H1 (cell line): ENCODE results near the gene SSTR5. TPM values are rescaled to one million over a fixed set of nuclear protein-coding genes. Genes with fewer than 3 reads are reported as not detected.

Source experiments
- CTBP2 ChIP-seq: IDR thresholded peaks from 2 replicates; pipeline ENCODE4 v1.7.0; 2011; ENCODE audit warnings: borderline replicate concordance, mild to moderate bottlenecking, moderate library complexity, mixed read lengths, low read length; ENCODE audit not compliant: insufficient read depth, insufficient read length
- EZH2 ChIP-seq: fragments of 200-600 bp; sonication (generic); IDR thresholded peaks from 2 replicates; pipeline ENCODE4 v1.7.1; 2012; ENCODE audit warnings: low read depth, mild to moderate bottlenecking, moderate library complexity, low read length, inconsistent platforms; ENCODE audit not compliant: severe bottlenecking
- KDM5A ChIP-seq: fragments of 200-600 bp; IDR thresholded peaks from 2 replicates; pipeline ENCODE4 v1.7.1; 2012; ENCODE audit warnings: mild to moderate bottlenecking, low read length, inconsistent platforms, mixed read lengths
- polyA plus RNA-seq, 7 experiments: library from polyadenylated mRNA; depleted of rRNA in 3 of 7; stranded (reverse) in 5 of 7; unstranded in 2 of 7; fragments of >200 nt in 5 of 7; fragments of 200-250 nt in 2 of 7; gene quantifications; 1 replicate in 5 of 7; 2 replicates in 1 of 7; 4 replicates in 1 of 7; pipeline versions ENCODE4 v1.2.1 to v1.2.3, GENCODE V29; 2011 to 2013; ENCODE audit warnings: missing spikeins in 2 of 7, mixed read lengths in 2 of 7
- total RNA-seq: library from RNA; stranded (reverse); fragmentation: NEBNext Ultra II Directional; extraction: Animal tissue kit (Norgen Biotek cat#: 25700); gene quantifications from 2 replicates; pipeline ENCODE4 v1.2.1, GENCODE V29; 2021
- TF ChIP-seq, protein P1 (sequence below): IDR thresholded peaks from 2 replicates; pipeline ENCODE4 v1.6.1; 2012; ENCODE audit warnings: low read length, inconsistent platforms
- TF ChIP-seq, protein P2 (sequence below): fragments of 300-600 bp; sonication (generic); IDR thresholded peaks from 2 replicates; pipeline ENCODE4 v1.7.1; 2012; ENCODE audit warnings: low read length, moderate library complexity, mild to moderate bottlenecking, inconsistent platforms; ENCODE audit not compliant: insufficient replicate concordance

Gene SSTR5
- total and polyA plus RNA-seq, 2 of the 8 experiments (the other 6 are each of a cell fraction or from before 2014, with no cell fraction given) = 0.56 to 0.60 TPM

DNA sequence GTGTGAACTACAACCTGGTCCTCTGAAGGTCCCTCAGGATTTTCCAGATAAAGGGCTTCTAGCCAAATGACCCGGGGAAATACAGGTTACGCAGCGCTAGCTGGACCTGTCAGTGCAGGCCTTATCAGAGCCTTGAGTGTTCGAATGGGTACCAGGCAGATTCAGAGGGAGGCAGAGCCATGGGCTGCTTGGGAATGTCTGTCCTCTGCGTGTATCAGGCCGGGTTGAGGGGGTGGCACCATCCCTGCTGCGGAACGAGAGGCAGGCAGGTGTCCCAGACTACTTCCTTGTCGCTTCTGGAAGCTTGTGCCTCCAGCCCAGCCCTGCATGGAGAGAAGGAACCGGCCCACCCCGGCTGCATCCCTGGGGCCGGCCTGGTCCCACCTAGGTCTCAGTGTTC lies 33.6 kb upstream of the SSTR5 start (continued):
- TF ChIP-seq, protein P1, sequence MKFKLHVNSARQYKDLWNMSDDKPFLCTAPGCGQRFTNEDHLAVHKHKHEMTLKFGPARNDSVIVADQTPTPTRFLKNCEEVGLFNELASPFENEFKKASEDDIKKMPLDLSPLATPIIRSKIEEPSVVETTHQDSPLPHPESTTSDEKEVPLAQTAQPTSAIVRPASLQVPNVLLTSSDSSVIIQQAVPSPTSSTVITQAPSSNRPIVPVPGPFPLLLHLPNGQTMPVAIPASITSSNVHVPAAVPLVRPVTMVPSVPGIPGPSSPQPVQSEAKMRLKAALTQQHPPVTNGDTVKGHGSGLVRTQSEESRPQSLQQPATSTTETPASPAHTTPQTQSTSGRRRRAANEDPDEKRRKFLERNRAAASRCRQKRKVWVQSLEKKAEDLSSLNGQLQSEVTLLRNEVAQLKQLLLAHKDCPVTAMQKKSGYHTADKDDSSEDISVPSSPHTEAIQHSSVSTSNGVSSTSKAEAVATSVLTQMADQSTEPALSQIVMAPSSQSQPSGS = no peak
- TF ChIP-seq, protein P2, sequence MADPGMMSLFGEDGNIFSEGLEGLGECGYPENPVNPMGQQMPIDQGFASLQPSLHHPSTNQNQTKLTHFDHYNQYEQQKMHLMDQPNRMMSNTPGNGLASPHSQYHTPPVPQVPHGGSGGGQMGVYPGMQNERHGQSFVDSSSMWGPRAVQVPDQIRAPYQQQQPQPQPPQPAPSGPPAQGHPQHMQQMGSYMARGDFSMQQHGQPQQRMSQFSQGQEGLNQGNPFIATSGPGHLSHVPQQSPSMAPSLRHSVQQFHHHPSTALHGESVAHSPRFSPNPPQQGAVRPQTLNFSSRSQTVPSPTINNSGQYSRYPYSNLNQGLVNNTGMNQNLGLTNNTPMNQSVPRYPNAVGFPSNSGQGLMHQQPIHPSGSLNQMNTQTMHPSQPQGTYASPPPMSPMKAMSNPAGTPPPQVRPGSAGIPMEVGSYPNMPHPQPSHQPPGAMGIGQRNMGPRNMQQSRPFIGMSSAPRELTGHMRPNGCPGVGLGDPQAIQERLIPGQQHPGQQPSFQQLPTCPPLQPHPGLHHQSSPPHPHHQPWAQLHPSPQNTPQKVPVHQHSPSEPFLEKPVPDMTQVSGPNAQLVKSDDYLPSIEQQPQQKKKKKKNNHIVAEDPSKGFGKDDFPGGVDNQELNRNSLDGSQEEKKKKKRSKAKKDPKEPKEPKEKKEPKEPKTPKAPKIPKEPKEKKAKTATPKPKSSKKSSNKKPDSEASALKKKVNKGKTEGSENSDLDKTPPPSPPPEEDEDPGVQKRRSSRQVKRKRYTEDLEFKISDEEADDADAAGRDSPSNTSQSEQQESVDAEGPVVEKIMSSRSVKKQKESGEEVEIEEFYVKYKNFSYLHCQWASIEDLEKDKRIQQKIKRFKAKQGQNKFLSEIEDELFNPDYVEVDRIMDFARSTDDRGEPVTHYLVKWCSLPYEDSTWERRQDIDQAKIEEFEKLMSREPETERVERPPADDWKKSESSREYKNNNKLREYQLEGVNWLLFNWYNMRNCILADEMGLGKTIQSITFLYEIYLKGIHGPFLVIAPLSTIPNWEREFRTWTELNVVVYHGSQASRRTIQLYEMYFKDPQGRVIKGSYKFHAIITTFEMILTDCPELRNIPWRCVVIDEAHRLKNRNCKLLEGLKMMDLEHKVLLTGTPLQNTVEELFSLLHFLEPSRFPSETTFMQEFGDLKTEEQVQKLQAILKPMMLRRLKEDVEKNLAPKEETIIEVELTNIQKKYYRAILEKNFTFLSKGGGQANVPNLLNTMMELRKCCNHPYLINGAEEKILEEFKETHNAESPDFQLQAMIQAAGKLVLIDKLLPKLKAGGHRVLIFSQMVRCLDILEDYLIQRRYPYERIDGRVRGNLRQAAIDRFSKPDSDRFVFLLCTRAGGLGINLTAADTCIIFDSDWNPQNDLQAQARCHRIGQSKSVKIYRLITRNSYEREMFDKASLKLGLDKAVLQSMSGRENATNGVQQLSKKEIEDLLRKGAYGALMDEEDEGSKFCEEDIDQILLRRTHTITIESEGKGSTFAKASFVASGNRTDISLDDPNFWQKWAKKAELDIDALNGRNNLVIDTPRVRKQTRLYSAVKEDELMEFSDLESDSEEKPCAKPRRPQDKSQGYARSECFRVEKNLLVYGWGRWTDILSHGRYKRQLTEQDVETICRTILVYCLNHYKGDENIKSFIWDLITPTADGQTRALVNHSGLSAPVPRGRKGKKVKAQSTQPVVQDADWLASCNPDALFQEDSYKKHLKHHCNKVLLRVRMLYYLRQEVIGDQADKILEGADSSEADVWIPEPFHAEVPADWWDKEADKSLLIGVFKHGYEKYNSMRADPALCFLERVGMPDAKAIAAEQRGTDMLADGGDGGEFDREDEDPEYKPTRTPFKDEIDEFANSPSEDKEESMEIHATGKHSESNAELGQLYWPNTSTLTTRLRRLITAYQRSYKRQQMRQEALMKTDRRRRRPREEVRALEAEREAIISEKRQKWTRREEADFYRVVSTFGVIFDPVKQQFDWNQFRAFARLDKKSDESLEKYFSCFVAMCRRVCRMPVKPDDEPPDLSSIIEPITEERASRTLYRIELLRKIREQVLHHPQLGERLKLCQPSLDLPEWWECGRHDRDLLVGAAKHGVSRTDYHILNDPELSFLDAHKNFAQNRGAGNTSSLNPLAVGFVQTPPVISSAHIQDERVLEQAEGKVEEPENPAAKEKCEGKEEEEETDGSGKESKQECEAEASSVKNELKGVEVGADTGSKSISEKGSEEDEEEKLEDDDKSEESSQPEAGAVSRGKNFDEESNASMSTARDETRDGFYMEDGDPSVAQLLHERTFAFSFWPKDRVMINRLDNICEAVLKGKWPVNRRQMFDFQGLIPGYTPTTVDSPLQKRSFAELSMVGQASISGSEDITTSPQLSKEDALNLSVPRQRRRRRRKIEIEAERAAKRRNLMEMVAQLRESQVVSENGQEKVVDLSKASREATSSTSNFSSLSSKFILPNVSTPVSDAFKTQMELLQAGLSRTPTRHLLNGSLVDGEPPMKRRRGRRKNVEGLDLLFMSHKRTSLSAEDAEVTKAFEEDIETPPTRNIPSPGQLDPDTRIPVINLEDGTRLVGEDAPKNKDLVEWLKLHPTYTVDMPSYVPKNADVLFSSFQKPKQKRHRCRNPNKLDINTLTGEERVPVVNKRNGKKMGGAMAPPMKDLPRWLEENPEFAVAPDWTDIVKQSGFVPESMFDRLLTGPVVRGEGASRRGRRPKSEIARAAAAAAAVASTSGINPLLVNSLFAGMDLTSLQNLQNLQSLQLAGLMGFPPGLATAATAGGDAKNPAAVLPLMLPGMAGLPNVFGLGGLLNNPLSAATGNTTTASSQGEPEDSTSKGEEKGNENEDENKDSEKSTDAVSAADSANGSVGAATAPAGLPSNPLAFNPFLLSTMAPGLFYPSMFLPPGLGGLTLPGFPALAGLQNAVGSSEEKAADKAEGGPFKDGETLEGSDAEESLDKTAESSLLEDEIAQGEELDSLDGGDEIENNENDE = no peak
- no peak for TF ChIP-seq EZH2
- TF ChIP-seq KDM5A = no peak
- TF ChIP-seq CTBP2 = no peak
- TF ChIP-seq, all 59 proteins: peak for 0
